Activated T-cell treated with anti-CD3 and anti-CD28 coated beads for 1 hour (primary cell): Measurements from ENCODE around the gene MAPK14.
"Not testable (repeated sequence)": the region's sequence is repeated elsewhere in the genome, so short reads cannot be mapped to it uniquely, and the experiment has no call there.

Source experiments
- DNase-seq: peaks from one replicate; pipeline ENCODE4 v3.0.0-alpha.2; 2020; ENCODE audit warnings: low read depth

The MAPK14 gene

DNA sequence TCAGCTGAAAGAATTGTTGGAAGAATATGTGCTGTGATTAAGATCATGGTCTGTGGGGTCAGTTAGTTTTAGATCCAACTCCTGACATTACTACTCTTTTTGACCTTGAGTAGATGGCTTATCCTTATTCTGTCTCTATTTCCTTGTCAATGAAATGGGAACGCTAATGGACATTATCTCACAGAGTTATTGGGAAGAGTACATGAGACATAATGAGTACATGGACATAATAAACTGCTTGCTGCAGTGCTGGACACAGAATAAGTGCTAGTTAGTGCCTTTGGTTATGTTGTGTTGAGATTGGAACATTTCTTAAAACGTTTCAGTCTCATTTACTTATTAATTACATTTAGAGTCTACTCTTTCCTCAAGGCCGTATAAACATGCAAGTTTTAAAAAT lies 42.6 kb downstream of the MAPK14 start:
- no peak for DNase-seq

- no peak for DNase-seq
Measured at GRCh38 chr6:36071281-36071680, 43.7 kb downstream of the MAPK14 start.

DNA sequence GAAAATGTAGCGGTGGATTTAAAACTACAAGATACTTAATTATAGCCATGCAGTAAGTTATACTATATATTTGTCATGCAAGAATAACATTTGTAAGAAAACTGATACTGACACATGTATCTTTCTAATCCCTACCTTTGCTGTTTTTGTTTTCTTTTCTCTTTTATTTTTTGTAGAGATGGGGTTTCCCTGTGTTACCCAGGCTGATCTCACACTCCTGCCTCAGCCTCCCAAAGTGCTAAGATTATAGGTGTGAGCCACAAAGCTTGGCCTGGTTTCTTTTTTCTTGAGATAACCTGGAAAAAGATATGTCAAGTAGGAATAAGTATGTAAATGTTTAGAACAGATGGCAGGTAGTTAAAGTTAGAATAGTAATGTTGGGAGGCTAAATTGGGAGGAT lies 44.1 kb downstream of the MAPK14 start:
- no peak for DNase-seq

DNA sequence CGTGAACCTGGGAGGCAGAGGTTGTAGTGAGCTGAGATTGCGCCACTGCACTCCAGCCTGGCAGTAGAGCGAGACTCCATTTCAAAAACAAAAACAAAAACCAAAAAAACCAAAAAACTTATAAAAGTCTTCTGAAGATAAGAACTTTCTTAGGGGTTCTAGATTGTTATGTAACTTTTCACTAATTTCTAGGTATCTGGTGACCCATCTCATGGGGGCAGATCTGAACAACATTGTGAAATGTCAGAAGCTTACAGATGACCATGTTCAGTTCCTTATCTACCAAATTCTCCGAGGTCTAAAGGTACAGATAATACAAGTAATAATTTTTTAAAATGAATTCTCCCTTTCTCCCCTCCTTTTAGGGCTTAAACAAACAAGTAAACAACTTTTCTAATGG lies 45.1 kb downstream of the MAPK14 start:
- no peak for DNase-seq

- no peak for DNase-seq
Measured at GRCh38 chr6:36073587-36073986, 46.0 kb downstream of the MAPK14 start.

DNA sequence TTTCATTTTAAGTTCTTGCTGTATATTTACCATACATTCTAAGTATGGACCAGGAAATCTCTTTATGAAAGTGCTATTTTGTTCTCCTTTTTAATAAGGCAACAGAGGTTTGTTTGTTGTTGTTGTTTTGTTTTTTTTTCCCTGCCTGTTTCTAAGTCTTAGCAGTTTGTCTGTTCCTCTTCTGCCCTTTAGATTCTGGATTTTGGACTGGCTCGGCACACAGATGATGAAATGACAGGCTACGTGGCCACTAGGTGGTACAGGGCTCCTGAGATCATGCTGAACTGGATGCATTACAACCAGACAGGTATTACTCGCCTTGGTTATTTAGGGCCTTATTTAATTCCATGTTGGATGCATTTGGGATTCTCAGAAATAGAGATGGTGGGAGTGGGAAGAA lies 48.0 kb downstream of the MAPK14 start:
- DNase-seq: no peak

DNA sequence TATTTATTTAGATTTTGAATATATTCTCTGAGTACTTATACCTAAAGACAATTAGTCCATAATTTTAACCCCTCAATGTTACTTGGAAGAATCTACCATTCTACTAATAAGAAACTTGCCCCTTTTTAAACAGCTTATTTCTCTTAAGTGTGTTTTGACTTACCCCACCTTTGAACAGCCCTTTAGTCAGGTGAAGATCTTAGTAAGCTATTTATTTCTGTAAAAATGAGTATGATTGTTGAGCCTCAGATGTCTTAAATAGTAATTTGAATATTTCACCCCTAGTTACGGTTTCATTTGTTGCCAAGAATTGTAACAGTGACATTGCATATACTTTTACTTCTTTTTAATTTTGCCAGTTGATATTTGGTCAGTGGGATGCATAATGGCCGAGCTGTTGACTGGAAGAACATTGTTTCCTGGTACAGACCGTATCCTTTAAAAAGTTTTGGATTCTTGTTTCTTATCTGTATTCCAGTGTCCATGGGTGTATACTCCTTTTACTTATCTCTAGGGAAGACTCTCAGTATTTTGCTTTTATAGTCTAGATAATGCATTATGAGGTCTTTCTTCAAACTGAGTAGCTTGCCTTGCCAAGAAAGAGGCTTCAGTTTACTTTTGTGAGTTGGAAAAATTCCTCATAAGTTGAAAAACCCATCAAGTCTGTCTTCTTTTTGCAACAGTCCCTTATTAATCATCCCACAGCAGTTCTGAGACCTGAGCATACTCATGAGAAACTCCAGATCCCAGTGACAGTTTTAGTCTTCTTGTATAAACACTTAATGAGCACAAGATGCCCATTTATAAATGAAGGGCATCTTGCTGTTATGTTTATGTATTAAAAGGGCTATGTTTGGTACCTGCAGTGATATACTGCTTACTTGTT lies 48.8 kb downstream of the MAPK14 start:
- DNase-seq: no peak

- DNase-seq: no peak
Measured at GRCh38 chr6:36078159-36078558, 50.6 kb downstream of the MAPK14 start.

GRCh38 chr6:36079601-36080000 lies 52.0 kb downstream of the MAPK14 start:
- DNase-seq: no peak

DNA sequence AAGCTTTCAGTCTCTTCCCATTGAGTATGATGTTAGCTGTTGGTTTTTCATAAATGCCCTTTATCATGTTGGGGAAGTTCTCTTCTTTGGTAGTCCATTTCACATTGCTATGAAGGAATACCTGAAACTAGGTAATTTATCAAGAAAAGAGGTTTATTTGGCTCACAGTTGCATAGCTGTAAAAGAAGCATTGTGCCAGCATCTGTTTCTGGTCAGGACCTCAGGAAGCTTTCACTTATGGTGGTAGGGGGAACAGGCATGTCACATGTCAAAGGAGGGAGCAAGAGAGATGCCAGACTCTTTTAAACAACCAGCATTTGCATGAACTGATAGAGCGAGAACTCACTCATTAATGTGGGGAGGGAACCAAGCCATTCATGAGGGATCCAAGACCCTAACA lies 54.7 kb downstream of the MAPK14 start:
- DNase-seq: no peak

- no peak for DNase-seq
Measured at GRCh38 chr6:36083446-36083845, 55.8 kb downstream of the MAPK14 start.

DNA sequence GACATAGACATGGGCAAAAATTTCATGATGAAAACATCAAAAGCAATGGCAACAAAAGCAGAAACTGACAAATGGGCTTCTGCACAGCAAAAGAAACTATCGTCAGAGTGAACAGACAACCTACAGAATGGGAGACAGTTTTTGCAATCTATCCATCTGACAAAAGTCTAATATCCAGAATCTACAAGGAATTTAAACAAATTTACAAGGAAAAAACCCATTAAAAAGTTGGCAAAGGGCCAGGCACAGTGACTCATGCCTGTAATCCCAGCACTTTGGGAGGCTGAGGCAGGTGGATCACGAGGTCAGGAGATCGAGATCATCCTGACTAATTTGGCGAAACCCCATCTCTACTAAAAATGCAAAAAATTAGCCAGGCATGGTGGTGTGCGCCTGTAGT lies 60.6 kb downstream of the MAPK14 start:
- not testable (repeated sequence) for DNase-seq

- DNase-seq: no peak
Measured at GRCh38 chr6:36089048-36089447, 61.4 kb downstream of the MAPK14 start.

DNA sequence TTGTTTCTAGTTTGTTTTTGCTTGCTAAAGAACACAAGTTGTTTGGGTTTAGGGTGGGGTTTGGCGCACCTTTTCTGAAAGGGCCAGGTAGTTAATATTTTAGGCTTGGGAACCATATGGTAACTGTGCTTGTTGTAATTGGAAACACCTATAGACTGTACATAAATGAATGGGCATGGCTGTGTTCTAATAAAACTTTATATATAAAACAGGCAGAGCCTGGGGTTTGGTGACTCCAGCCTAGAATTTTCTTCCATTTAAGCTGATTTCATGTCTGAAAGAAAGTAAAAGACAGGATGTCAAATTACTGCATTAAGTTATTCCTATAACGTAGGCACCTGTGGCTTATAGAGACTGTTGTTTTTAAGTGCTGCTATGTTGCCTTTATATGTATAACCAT lies 66.6 kb downstream of the MAPK14 start:
- DNase-seq: no peak

DNA sequence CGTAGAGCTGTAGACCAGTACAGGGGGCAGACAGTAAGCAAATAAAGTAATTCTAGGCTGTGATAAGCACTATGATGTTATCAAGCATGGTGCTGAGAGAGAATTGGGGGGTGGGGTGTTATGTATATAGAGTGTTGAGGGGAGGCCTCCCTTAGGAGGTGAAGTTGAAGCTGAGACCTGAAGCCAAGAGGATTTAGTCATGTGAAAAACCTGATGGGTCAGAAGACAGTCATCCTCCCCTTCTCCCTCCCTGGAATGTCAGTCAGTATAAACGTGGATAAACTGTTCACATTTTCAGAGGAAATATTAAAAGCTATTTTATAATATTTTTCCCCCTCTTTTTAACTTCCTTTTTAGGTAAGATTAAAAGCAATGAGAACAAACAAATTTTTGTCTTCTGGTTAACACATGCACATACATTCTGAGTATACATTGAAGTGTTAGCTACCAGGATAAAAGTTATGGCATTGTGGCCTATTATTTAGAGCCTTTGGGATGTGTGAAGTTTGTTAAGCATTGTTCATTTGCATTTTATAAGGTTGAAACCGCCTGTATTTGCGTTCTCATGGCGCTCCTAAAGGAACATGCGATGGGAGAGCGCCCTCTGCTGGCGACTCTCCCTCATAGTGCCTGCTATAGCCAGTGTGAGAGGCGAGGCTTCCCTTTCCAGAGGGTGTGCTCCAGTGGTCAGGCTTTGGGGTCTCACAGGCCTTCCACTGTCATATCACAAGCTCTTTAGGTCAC lies 67.3 kb downstream of the MAPK14 start:
- peak; percentile 81 for DNase-seq

DNA sequence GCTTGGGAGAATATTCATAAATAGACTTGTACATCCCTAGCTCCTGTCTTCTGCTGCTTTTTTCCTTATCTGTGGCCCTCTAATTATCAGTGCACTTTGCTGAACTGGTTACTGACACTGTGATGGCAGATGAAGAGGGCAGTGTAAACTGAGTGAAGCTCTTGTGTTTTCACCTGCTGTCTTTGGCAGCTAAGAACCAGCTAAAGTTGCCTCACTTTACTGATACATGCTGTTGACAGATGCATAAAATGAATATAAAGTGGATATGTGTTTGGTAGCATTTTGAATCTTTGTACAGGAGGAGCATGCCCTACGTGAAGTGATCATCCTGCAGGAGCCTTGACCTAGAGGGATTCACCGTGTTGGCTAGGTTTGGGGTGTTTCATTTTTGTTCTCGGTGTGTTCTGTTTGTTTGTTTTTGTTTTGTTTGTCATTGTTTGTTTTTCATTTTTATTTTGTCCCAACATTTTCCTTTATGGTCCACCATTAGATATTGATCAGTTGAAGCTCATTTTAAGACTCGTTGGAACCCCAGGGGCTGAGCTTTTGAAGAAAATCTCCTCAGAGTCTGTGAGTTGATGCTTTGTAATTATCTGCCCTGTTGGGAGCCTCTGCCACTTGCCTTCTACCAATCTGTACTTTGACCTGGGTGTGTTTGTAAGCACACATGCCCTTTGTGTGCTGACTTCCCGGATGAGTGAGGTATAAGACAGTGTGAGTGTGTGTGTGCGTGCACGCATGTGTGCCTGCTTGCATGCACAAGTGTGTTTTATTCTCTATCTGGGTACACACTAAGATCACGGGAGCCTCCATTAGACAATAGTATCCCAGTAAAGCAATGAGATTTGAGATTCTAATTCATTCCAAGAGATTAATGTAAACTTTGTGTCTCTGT lies 68.1 kb downstream of the MAPK14 start:
- DNase-seq: no peak

DNA sequence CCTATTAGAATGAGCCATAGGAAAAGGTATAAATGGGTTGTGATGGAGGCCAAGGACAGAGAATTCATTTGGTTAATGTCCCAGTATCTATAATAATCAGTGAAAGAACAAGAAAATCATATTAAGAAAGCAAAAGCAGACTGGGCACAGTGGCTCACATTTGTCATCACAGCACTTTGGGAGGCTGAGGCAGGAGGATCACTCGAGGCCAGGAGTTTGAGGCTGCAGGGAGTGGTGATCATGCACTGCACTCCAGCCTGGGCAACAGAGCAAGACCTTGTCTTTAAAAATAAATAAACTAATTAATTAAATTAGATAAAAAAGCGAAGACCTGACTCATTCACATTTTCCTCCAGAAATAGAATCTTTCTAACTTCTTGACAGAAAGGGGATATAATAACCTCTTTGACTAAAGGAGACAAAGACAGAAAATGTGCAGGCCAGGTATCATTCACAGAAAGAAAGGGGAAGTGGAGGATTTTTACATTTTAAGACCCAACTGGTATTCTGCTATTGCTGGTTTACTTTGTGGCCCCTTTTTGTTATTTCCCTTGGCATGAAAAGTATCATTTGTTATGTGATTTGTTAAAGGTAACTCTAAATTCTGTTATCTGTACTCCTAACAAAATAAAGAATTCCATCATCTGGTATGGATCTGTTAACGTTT lies 70.8 kb downstream of the MAPK14 start:
- no peak for DNase-seq

- DNase-seq: no peak
Measured at GRCh38 chr6:36098920-36099647, 71.5 kb downstream of the MAPK14 start.

- peak; percentile 17 for DNase-seq
Measured at GRCh38 chr6:36099869-36100483, 72.4 kb downstream of the MAPK14 start.

GRCh38 chr6:36101691-36102090 lies 74.1 kb downstream of the MAPK14 start:
- no peak for DNase-seq

- DNase-seq: no peak
Measured at GRCh38 chr6:36102853-36103252, 75.2 kb downstream of the MAPK14 start.
